HepG2 (cell line): ENCODE data around the gene SRP72. TPM values are rescaled to one million over a fixed set of nuclear protein-coding genes. Genes with fewer than 3 reads are reported as not detected.

ENCODE experiments used
- ARID4A ChIP-seq: sonication (generic); formaldehyde crosslinking; IDR thresholded peaks from 2 replicates; pipeline ENCODE4 v1.5.0; 2020; ENCODE audit warnings: mild to moderate bottlenecking, missing genetic modification reagents, borderline replicate concordance
- BCL3 ChIP-seq: sonication (generic); formaldehyde crosslinking; IDR thresholded peaks from 2 replicates; pipeline ENCODE4 v1.5.1; 2020; ENCODE audit warnings: mild to moderate bottlenecking, missing genetic modification reagents, moderate library complexity
- GATAD2A ChIP-seq: IDR thresholded peaks from 2 replicates; pipeline ENCODE4 v1.6.1; 2016
- KDM5B ChIP-seq: sonication (generic); formaldehyde crosslinking; IDR thresholded peaks from 2 replicates; pipeline ENCODE4 v1.4.0; 2020; ENCODE audit warnings: missing genetic modification reagents, mild to moderate bottlenecking, borderline replicate concordance
- KMT2B ChIP-seq: IDR thresholded peaks from 2 replicates; pipeline ENCODE4 v1.6.1; 2016; ENCODE audit warnings: missing genetic modification reagents, missing compliant biosample characterization
- MAF1 ChIP-seq: sonication (generic); formaldehyde crosslinking; IDR thresholded peaks from 2 replicates; pipeline ENCODE4 v1.5.0; 2020; ENCODE audit warnings: missing genetic modification reagents, borderline replicate concordance
- NCOA2 ChIP-seq: sonication (generic); formaldehyde crosslinking; IDR thresholded peaks from 2 replicates; pipeline ENCODE4 v1.8.0; 2022; ENCODE audit warnings: inconsistent platforms
- NFIB ChIP-seq: sonication (generic); formaldehyde crosslinking; IDR thresholded peaks from 2 replicates; pipeline ENCODE4 v1.9.0; 2021; ENCODE audit warnings: missing genetic modification reagents, mild to moderate bottlenecking, borderline replicate concordance
- POLR2A ChIP-seq, 2 experiments: IDR thresholded peaks; 2 replicates each; pipeline ENCODE4 v1.6.1; 2011; ENCODE audit warnings: low read depth in 2 of 2, low read length in 2 of 2, mild to moderate bottlenecking in 1 of 2, moderate library complexity in 1 of 2; ENCODE audit not compliant: insufficient read depth in 1 of 2
- SMAD3 ChIP-seq: sonication (generic); formaldehyde crosslinking; IDR thresholded peaks from 2 replicates; pipeline ENCODE4 v1.4.0; 2020; ENCODE audit warnings: missing genetic modification reagents
- TEAD2 ChIP-seq: sonication (generic); formaldehyde crosslinking; IDR thresholded peaks from 2 replicates; pipeline ENCODE4 v1.9.0; 2021; ENCODE audit warnings: missing genetic modification reagents
- XRCC5 ChIP-seq: fragments of 200-400 bp; formaldehyde crosslinking; optimal IDR thresholded peaks from 2 replicates; pipeline ENCODE3; 2017; ENCODE audit warnings: mild to moderate bottlenecking, low read length
- ZBTB2 ChIP-seq: sonication (generic); formaldehyde crosslinking; IDR thresholded peaks from 2 replicates; pipeline ENCODE4 v1.8.0; 2022; ENCODE audit warnings: low read depth, missing genetic modification reagents
- ZFX ChIP-seq: sonication (generic); formaldehyde crosslinking; IDR thresholded peaks from 2 replicates; pipeline ENCODE4 v1.4.0; 2020; ENCODE audit warnings: mild to moderate bottlenecking, low read depth, missing genetic modification reagents, moderate library complexity
- ZKSCAN1 ChIP-seq: fragments of 150-350 bp; IDR thresholded peaks from 2 replicates; pipeline ENCODE4 v1.6.1; 2014; ENCODE audit warnings: low read length
- ZNF18 ChIP-seq: sonication (generic); formaldehyde crosslinking; IDR thresholded peaks from 2 replicates; pipeline ENCODE4 v1.8.0; 2022; ENCODE audit warnings: mild to moderate bottlenecking, missing genetic modification reagents; ENCODE audit not compliant: insufficient replicate concordance
- ZNF180 ChIP-seq: sonication (generic); formaldehyde crosslinking; IDR thresholded peaks from 2 replicates; pipeline ENCODE4 v1.4.0; 2020; ENCODE audit warnings: low read depth, missing genetic modification reagents, borderline replicate concordance
- ZNF484 ChIP-seq: sonication (generic); formaldehyde crosslinking; IDR thresholded peaks from 2 replicates; pipeline ENCODE4 v1.5.1; 2020; ENCODE audit warnings: mild to moderate bottlenecking, low read depth, missing genetic modification reagents, borderline replicate concordance
- ZNF619 ChIP-seq: sonication (generic); formaldehyde crosslinking; IDR thresholded peaks from 2 replicates; pipeline ENCODE4 v1.4.0; 2020; ENCODE audit warnings: mild to moderate bottlenecking, missing genetic modification reagents
- ZNF737 ChIP-seq: sonication (generic); formaldehyde crosslinking; IDR thresholded peaks from 2 replicates; pipeline ENCODE4 v1.5.0; 2020; ENCODE audit warnings: missing genetic modification reagents, mild to moderate bottlenecking, borderline replicate concordance
- ZNF749 ChIP-seq: sonication (generic); formaldehyde crosslinking; IDR thresholded peaks from 2 replicates; pipeline ENCODE4 v1.8.0; 2022; ENCODE audit warnings: mild to moderate bottlenecking, missing genetic modification reagents, moderate library complexity, borderline replicate concordance
- polyA plus RNA-seq, 8 experiments: library from polyadenylated mRNA; depleted of rRNA in 3 of 8; stranded (reverse) in 7 of 8; unstranded in 1 of 8; fragments of >200 nt; fragmentation: Illumina TruSeq in 4 of 8; extraction: Trizol in 4 of 8; gene quantifications; 2 replicates each; pipeline versions ENCODE4 v1.2.1 to v1.2.3, GENCODE V29; 2011 to 2016; ENCODE audit warnings: low read depth in 4 of 8, missing spikeins in 1 of 8, mixed read lengths in 1 of 8; ENCODE audit not compliant: insufficient read depth in 1 of 8
- total RNA-seq, 5 experiments: library from RNA; depleted of rRNA; stranded (reverse); fragments of >200 nt; fragmentation: Illumina TruSeq; extraction: Trizol; gene quantifications; 2 replicates each; pipeline ENCODE4 v1.2.3, GENCODE V29; 2016; ENCODE audit warnings: low read depth in 1 of 5

Gene SRP72
- total and polyA plus RNA-seq, 2 of the 13 experiments (the other 11 are each of a cell fraction or from before 2014, with no cell fraction given), result 64.9 to 75.6 TPM

- TF ChIP-seq ZFX (CRISPR knock-in tag) (peak; percentile 50; the same call in 1 of the 2 replicates), POLR2A (IDR thresholded peaks at IDR 0.05; ENCODE audit: insufficient read depth in 1 of 2, low read depth in 2 of 2, low read length in 2 of 2) (peak; percentile 88 to 91), ARID4A (peak; percentile 73; the same call in 1 of the 2 replicates), GATAD2A (CRISPR knock-in tag) (no peak; the same call in 1 of the 2 replicates), XRCC5 (no peak), ZNF180 (CRISPR knock-in tag) (no peak), TEAD2 (no peak), ZNF18 (CRISPR knock-in tag) (no peak), ZNF737 (CRISPR knock-in tag) (no peak), KMT2B (peak; percentile 94), MAF1 (no peak), NCOA2 (CRISPR knock-in tag) (peak; percentile 45), ZNF619 (CRISPR knock-in tag) (0 out of 2 replicates have a peak, but pooled peaks have one; percentile 70), SMAD3 (CRISPR knock-in tag) (peak; percentile 70; the same call in 1 of the 2 replicates), NFIB (no peak), ZKSCAN1 (no peak), BCL3 (CRISPR knock-in tag) (no peak; the same call in 1 of the 2 replicates), ZBTB2 (CRISPR knock-in tag) (no peak), KDM5B (CRISPR knock-in tag) (peak; percentile 47; the same call in 1 of the 2 replicates), ZNF484 (CRISPR knock-in tag) (no peak), ZNF749 (CRISPR knock-in tag) (peak; percentile 71; the same call in 1 of the 2 replicates)
Measured at GRCh38 chr4:56467284-56468096, at the start of gene SRP72 (continued).
